Activated naive CD8-positive, alpha-beta T cell treated with anti-CD3 and anti-CD28 coated beads for 36 hours (primary cell): ENCODE results near the gene FAM149A. TPM values are rescaled to one million over a fixed set of nuclear protein-coding genes. Genes with fewer than 3 reads are reported as not detected.
A peak's percentile ranks its signal among the peaks of the same experiment; 100 is the strongest.

Experiments
- DNase-seq: peaks from one replicate; pipeline ENCODE4 v3.0.0; 2021
- H3K27ac Mint-ChIP-seq: one replicate; pipeline ENCODE4 v1.8.0; 2022; ENCODE audit warnings: mild to moderate bottlenecking, moderate library complexity, mixed read lengths
- H3K27me3 Mint-ChIP-seq: one replicate; pipeline ENCODE4 v1.8.0; 2022; ENCODE audit warnings: mild to moderate bottlenecking, mixed read lengths
- H3K36me3 Mint-ChIP-seq: one replicate; pipeline ENCODE4 v1.8.0; 2021; ENCODE audit warnings: mild to moderate bottlenecking, mixed read lengths
- H3K4me1 Mint-ChIP-seq: one replicate; pipeline ENCODE4 v1.8.0; 2021; ENCODE audit warnings: mixed read lengths
- H3K4me3 Mint-ChIP-seq: one replicate; pipeline ENCODE4 v1.8.0; 2022; ENCODE audit warnings: mild to moderate bottlenecking, moderate library complexity, mixed read lengths
- H3K9me3 Mint-ChIP-seq: one replicate; pipeline ENCODE4 v1.8.0; 2022; ENCODE audit warnings: mixed read lengths
- total RNA-seq, 2 experiments: library from RNA; stranded (reverse); gene quantifications; one replicate each; pipeline ENCODE4 v1.2.3, GENCODE V29; 2021

Gene FAM149A
- total RNA-seq, 2 experiments from 2014 or later = 0.52 to 0.82 TPM

DNA sequence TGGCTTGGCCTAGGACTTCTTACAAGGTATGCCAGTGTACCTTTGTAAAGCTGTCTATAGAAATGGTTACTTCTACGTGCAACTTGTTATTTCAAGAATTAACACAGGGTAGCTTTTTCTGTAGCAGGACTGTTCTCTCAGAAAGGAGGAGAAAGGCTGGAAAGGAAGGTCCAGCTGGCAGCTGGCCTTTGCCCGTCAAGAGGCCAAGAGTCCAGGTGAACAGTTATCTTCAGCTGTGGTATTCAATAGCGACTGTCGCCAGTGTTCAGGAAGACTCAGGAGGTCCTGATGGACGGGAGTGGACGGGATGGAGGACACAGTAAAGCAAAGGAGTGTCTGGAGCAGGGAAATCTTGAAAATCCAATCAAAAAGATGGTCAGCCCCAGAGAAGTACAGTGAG, 91.6 kb downstream of the FAM149A start:
- no peaks in the 10 kb centered on the region for H3K9me3 Mint-ChIP-seq
- no peaks in the 10 kb centered on the region for H3K27me3 Mint-ChIP-seq
- no peak overlapping the region for H3K27ac Mint-ChIP-seq
- peaks cover 16% of the 10 kb centered on the region for H3K36me3 Mint-ChIP-seq
- no peak for DNase-seq
- H3K4me3 Mint-ChIP-seq = no peak overlapping the region
- peaks cover 10% of the 10 kb centered on the region for H3K4me1 Mint-ChIP-seq

DNA sequence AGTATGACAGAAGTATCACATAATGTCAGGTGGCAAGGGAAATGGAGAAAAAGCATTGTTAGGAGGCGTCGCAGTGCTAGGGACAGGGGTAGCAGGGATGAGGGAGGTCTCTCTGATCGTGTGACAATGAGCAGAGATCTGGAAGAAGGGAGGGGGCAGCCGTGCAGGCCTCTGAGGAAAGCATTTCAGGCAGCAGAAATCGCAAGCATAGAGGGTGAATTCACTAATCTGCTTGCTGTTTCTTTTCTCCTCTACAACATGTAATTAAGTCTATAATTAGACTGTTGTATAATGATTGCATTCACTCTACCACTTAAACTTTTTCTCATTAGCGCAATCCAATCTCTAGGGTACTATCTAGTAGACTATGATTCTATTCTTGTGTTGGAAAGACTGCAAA, 96.0 kb downstream of the FAM149A start:
- no peak overlapping the region for H3K4me3 Mint-ChIP-seq
- peaks cover 11% of the 10 kb centered on the region for H3K36me3 Mint-ChIP-seq
- H3K27ac Mint-ChIP-seq = no peak overlapping the region
- H3K9me3 Mint-ChIP-seq = no peaks in the 10 kb centered on the region
- no peaks in the 10 kb centered on the region for H3K27me3 Mint-ChIP-seq
- DNase-seq = no peak
- H3K4me1 Mint-ChIP-seq = peaks cover 6% of the 10 kb centered on the region

- peaks cover 6% of the 10 kb centered on the region for H3K4me1 Mint-ChIP-seq
- no peak for DNase-seq
- no peak overlapping the region for H3K4me3 Mint-ChIP-seq
- H3K9me3 Mint-ChIP-seq = no peaks in the 10 kb centered on the region
- no peaks in the 10 kb centered on the region for H3K27me3 Mint-ChIP-seq
- no peak overlapping the region for H3K27ac Mint-ChIP-seq
- peaks cover 6% of the 10 kb centered on the region for H3K36me3 Mint-ChIP-seq
Observed at GRCh38 chr4:186201010-186201409, 96.5 kb downstream of the FAM149A start.

DNA sequence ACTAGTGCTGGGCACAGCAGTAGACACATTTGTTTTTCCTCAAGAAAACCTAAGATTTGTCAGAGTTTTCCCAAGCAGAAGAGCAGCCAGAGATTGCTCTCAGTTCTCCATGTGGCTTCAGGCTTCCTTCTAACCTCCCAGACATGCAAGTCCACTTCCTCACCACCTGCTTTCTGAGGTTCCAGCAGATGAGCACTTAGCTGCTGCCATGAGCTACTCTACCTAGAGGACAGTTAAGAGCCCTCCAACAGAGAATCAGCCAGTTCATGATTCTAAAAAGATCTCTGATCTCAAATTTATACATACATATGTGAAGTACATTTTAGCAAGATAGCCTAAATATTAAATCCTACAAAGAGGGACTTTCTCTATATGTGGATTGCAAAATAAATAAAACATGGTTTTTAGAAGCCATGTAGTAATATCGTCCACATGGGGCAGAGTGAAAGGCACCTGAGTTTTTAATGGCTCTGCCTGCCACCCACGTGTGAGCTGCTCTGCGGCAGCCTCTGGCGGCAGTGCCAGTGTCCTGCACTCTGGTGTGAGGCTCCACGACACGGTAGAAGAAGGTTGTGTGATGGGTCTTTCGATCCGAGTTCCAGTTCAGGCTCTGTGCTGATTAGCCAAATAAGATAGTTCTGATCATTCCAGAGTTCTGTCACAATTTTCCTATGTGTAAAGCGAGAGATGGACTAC, 97.2 kb downstream of the FAM149A start:
- H3K4me1 Mint-ChIP-seq = peaks cover 6% of the 10 kb centered on the region
- peaks cover 3% of the 10 kb centered on the region for H3K36me3 Mint-ChIP-seq
- H3K27me3 Mint-ChIP-seq = no peaks in the 10 kb centered on the region
- H3K9me3 Mint-ChIP-seq = no peaks in the 10 kb centered on the region
- no peak overlapping the region for H3K27ac Mint-ChIP-seq
- DNase-seq = peak; percentile 48
- no peak overlapping the region for H3K4me3 Mint-ChIP-seq

DNA sequence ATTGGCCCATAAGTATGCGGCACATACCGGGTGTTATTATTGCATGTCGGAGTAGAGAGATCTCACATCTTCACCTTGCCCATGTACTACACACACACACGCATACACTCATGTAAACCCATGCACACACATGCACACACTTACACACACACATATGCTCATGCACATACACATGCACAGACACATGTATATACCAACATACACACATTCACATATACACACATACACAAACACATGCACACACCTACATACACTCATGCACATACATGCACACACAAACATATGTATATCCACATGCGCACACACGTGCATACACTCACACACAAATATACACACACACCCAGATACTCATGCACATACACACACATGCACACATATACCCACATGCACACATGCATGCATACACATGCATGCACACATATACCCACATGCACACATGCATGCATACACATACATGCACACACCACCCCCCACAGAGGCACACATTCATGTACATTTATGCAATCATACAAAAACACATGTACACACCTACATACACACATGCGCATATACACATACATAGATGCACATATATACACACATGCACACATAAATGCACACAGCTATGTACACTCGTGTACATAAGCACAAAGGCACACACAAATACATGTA, 98.1 kb downstream of the FAM149A start:
- Mint-ChIP-seq H3K4me3 (no peak overlapping the region), H3K9me3 (no peaks in the 10 kb centered on the region), H3K36me3 (peaks cover 2% of the 10 kb centered on the region), H3K27ac (no peak overlapping the region), H3K4me1 (peaks cover 6% of the 10 kb centered on the region), H3K27me3 (no peaks in the 10 kb centered on the region)
- DNase-seq = no peak

- DNase-seq = no peak
- H3K27ac Mint-ChIP-seq = no peak overlapping the region
Observed at GRCh38 chr4:186203406-186203805, 98.9 kb downstream of the FAM149A start.

DNA sequence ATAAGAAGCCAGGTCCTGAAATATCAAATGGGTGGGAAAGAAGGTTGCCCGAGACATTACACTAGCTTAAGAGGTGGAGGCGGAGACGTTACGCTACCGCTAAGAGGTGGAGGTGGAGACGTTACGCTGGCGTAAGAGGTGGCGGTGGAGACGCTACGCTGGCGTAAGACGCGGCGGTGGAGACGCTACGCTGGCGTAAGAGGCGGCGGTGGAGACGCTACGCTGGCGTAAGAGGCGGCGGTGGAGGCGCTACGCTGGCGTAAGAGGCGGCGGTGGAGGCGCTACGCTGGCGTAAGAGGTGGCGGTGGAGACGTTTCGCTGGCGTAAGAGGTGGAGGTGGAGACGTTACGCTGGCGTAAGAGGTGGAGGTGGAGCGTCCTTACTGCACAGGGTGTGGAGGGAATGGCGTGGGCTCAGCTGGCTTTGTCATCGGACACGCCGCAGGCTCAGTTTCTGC, 99.6 kb downstream of the FAM149A start:
- no peaks in the 10 kb centered on the region for H3K9me3 Mint-ChIP-seq
- H3K27ac Mint-ChIP-seq = peak overlapping the region; percentile 30
- peak overlapping the region; percentile 25 for H3K4me3 Mint-ChIP-seq
- no peaks in the 10 kb centered on the region for H3K27me3 Mint-ChIP-seq
- peaks cover 8% of the 10 kb centered on the region for H3K36me3 Mint-ChIP-seq
- DNase-seq = peak; percentile 20
- H3K4me1 Mint-ChIP-seq = peaks cover 6% of the 10 kb centered on the region

More at GRCh38 chr4:186203406-186203805, 98.9 kb downstream of the FAM149A start:
- Mint-ChIP-seq H3K27me3 (no peaks in the 10 kb centered on the region), H3K4me1 (peaks cover 6% of the 10 kb centered on the region), H3K36me3 (peaks cover 2% of the 10 kb centered on the region), H3K4me3 (peak overlapping the region; percentile 12), H3K9me3 (no peaks in the 10 kb centered on the region)

DNA sequence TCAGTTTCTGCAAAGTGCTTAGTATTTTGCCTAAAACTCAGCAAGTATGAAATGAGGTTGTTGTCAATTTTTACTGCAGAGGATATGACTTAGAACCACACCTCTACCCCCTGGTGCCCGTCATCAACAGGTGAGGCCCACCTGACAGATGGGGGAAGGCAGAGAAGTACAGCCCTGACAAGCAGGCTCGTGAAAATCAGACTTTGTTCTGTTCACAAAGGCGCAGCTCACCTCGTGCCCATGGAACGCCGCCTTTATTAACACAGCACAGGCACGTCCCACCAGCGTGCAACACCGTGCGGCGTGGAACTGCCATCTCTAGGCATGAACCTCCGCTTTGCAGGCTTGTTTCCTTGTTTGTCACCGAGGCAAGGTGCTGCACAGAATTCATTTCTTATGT, 100.2 kb downstream of the FAM149A start:
- Mint-ChIP-seq H3K27me3 (no peaks in the 10 kb centered on the region), H3K4me3 (peak overlapping the region; percentile 25), H3K4me1 (peaks cover 6% of the 10 kb centered on the region), H3K36me3 (peaks cover 12% of the 10 kb centered on the region), H3K9me3 (no peaks in the 10 kb centered on the region), H3K27ac (peak overlapping the region; percentile 30)
- no peak for DNase-seq

GRCh38 chr4:186205156-186205555, 100.7 kb downstream of the FAM149A start:
- no peak overlapping the region for H3K4me3 Mint-ChIP-seq
- H3K36me3 Mint-ChIP-seq = peaks cover 17% of the 10 kb centered on the region
- H3K27ac Mint-ChIP-seq = no peak overlapping the region
- no peak for DNase-seq
- peaks cover 6% of the 10 kb centered on the region for H3K4me1 Mint-ChIP-seq
- no peaks in the 10 kb centered on the region for H3K9me3 Mint-ChIP-seq
- no peaks in the 10 kb centered on the region for H3K27me3 Mint-ChIP-seq

- DNase-seq = no peak
- Mint-ChIP-seq H3K4me3 (no peak overlapping the region), H3K36me3 (no peaks in the 10 kb centered on the region), H3K27me3 (no peaks in the 10 kb centered on the region), H3K27ac (no peak overlapping the region), H3K4me1 (no peaks in the 10 kb centered on the region), H3K9me3 (no peaks in the 10 kb centered on the region)
Observed at GRCh38 chr4:186216465-186217024, 112.0 kb downstream of the FAM149A start.

DNA sequence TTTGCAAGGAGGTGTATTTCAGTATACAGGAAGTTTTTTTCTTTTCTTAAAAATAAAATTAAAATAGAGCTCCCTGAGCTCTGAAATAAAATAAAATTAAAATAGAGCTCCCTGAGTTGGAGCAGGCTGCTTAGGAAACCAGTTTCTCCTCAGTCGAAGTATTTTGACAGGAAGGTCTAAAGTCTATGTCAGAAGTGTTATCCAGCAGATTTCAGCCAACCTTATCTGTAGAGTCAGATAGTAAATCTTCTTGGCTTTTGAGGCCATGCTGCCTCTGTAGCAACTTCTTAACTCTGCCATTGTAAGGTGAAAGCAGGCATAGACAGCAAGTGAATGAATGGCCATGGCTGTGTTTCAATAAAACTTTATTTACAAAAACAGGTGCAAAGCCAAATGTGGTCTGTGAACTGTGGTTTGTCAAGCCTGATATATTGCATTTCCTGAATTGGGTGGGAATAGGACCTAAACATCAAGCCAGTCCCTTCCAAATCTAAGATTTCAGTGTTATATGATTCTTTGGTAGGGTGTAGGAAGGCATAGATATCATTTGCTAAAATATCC, 113.3 kb downstream of the FAM149A start:
- Mint-ChIP-seq H3K36me3 (peaks cover 2% of the 10 kb centered on the region), H3K27ac (no peak overlapping the region), H3K4me1 (no peaks in the 10 kb centered on the region), H3K4me3 (no peak overlapping the region), H3K27me3 (no peaks in the 10 kb centered on the region), H3K9me3 (no peaks in the 10 kb centered on the region)
- DNase-seq = no peak

DNA sequence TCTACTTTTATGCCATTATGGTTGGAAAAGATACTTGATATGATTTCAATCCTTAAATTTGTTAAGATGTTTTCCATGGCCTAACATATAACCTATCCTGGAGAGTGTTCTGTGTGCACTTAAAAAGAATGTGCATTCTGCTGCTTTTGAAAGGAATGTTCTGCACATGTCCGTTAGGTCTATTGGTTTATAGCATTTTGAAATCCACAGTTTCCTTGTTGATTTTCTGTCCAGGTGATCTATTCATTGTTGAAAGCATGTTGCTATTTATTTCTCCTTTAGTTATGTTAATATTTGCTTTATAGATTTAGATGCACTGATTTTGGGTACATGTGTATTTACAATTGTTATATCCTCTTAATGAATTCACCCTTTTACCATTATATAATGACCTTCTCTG, 117.1 kb downstream of the FAM149A start:
- no peak overlapping the region for H3K4me3 Mint-ChIP-seq
- no peak for DNase-seq
- H3K27ac Mint-ChIP-seq = no peak overlapping the region
- peaks cover 19% of the 10 kb centered on the region for H3K36me3 Mint-ChIP-seq
- H3K9me3 Mint-ChIP-seq = peaks cover 6% of the 10 kb centered on the region
- no peaks in the 10 kb centered on the region for H3K27me3 Mint-ChIP-seq
- no peaks in the 10 kb centered on the region for H3K4me1 Mint-ChIP-seq

Other genes with a start within 250 kb of the FAM149A start
- gene TLR3, start 35.5 kb upstream of the FAM149A start, total RNA-seq = not detected
- gene CYP4V2, start 86.9 kb downstream of the FAM149A start, total RNA-seq = 1 to 10 TPM; 6.2 to 6.9 TPM
- gene KLKB1, start 122.8 kb downstream of the FAM149A start, total RNA-seq = not detected
- not detected for gene F11, start 161.5 kb downstream of the FAM149A start, total RNA-seq